ENCODE measurements around the gene CUL4A. TPM values are rescaled to one million over a fixed set of nuclear protein-coding genes. Genes with fewer than 3 reads are reported as not detected.

Gene CUL4A
- total and polyA plus RNA-seq, 4 donors: 19.7 to 69.8 (median 48.4) TPM

DNA sequence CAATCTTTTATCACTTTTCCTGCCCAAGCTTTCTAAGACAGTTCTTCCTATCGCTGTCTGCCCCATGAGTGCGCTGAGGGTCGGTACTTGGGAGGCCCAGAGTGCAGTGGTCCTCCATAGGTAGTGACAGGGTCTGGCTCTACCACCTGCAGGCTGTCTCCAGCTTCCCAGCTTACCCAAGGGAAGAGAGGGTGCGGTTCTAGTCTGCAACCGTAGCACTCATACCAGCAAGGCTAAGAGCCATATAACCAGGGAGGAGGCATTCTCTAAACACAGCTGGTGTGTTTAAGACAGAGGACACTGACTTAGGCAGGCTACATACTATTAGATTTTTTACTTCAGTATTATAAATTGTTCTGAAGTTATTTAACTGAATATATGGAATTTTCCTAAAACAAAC is 42.7 kb upstream of the CUL4A start:
- no peaks in the 10 kb centered on the region for H3K27me3 ChIP-seq (ENCODE audit: control insufficient read depth in 1 of 2, insufficient read depth in 2 of 2, low read length in 1 of 2)
- WGBS, 2 donors: 90% methylated on average over 5 of the region's 5 CpGs
- ATAC-seq (ENCODE audit: low FRiP score): no peak
- no peaks in the 10 kb centered on the region for H3K4me1 ChIP-seq (ENCODE audit: control insufficient read depth in 1 of 2, insufficient read depth in 2 of 2, low read length in 2 of 2)
- no peak overlapping the region for H3K4me3 ChIP-seq (ENCODE audit: low read length in 2 of 2)
- H3K36me3 ChIP-seq (ENCODE audit: control insufficient read depth in 1 of 2, insufficient read depth in 2 of 2, low read length in 1 of 2): peaks cover 0 to 2% of the 10 kb centered on the region in 2 donors
- intact Hi-C loops (cut with DNase I): no loop called here
- no peak overlapping the region for H3K27ac ChIP-seq (ENCODE audit: low read depth in 1 of 2, low read length in 2 of 2)
- H3K9me3 ChIP-seq (ENCODE audit: control insufficient read depth, low read length): no peaks in the 10 kb centered on the region
- no peak for DNase-seq

DNA sequence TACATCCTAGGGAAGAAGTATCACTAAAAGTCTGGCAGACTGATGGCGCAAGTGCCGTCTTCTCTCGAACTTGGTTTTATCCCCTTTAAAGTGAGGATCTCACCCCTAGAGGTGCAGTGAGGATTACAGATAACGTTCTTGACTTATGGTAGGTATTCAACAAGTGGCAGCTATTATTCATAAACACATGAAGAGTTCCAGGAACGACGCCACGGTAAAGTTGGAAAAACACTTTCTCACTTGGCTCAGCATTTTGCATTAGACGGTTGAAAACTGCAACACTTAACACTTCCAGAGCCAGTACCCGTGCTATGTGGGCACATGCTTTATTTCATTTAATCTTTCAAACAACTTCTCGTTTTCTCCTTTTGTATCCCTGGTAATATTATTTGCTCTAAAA is 42.3 kb upstream of the CUL4A start:
- no peak for ATAC-seq (ENCODE audit: low FRiP score)
- intact Hi-C loops (cut with DNase I): no loop called here

DNA sequence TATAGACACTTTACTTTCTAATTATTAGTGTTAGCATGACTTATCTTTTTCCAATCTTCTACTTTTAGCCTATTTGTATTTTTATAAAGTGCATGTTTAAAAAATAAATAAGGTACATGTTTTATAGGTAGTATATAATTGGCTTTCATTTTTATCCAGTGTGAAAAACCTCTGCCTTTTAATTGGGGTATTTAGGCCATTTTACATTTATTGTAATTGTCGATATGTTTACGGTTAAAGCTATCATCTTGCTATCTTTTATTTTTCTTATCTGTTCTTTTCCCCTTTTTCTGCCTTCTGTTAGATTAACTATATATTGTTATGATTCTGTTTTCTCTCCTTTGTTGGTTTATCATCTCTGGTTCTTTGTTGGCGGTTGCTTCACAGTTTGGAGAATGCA is 41.8 kb upstream of the CUL4A start:
- Histone ChIP-seq H3K36me3 (ENCODE audit: control insufficient read depth in 1 of 2, insufficient read depth in 2 of 2, low read length in 1 of 2) (peaks cover 0 to 3% of the 10 kb centered on the region in 2 donors), H3K4me1 (ENCODE audit: control insufficient read depth in 1 of 2, insufficient read depth in 2 of 2, low read length in 2 of 2) (no peaks in the 10 kb centered on the region), H3K9me3 (ENCODE audit: control insufficient read depth, low read length) (no peaks in the 10 kb centered on the region), H3K27ac (ENCODE audit: low read depth in 1 of 2, low read length in 2 of 2) (no peak overlapping the region), H3K4me3 (ENCODE audit: low read length in 2 of 2) (no peak overlapping the region), H3K27me3 (ENCODE audit: control insufficient read depth in 1 of 2, insufficient read depth in 2 of 2, low read length in 1 of 2) (no peaks in the 10 kb centered on the region)
- intact Hi-C loops (cut with DNase I): no loop called here
- ATAC-seq (ENCODE audit: low FRiP score) (no peak), DNase-seq (no peak)
- 99% methylated on average over 3 of the region's 3 CpGs for WGBS, 2 donors

More for the DNA sequence above, 42.3 kb upstream of the CUL4A start:
- DNase-seq: no peak
- Histone ChIP-seq H3K4me3 (ENCODE audit: low read length in 2 of 2) (no peak overlapping the region), H3K9me3 (ENCODE audit: control insufficient read depth, low read length) (no peaks in the 10 kb centered on the region), H3K36me3 (ENCODE audit: control insufficient read depth in 1 of 2, insufficient read depth in 2 of 2, low read length in 1 of 2) (peaks cover 0 to 3% of the 10 kb centered on the region in 2 donors), H3K27me3 (ENCODE audit: control insufficient read depth in 1 of 2, insufficient read depth in 2 of 2, low read length in 1 of 2) (no peaks in the 10 kb centered on the region), H3K4me1 (ENCODE audit: control insufficient read depth in 1 of 2, insufficient read depth in 2 of 2, low read length in 2 of 2) (no peaks in the 10 kb centered on the region), H3K27ac (ENCODE audit: low read depth in 1 of 2, low read length in 2 of 2) (no peak overlapping the region)
- 70 to 82% methylated on average over 10 of the region's 10 CpGs for WGBS, 2 donors

DNA sequence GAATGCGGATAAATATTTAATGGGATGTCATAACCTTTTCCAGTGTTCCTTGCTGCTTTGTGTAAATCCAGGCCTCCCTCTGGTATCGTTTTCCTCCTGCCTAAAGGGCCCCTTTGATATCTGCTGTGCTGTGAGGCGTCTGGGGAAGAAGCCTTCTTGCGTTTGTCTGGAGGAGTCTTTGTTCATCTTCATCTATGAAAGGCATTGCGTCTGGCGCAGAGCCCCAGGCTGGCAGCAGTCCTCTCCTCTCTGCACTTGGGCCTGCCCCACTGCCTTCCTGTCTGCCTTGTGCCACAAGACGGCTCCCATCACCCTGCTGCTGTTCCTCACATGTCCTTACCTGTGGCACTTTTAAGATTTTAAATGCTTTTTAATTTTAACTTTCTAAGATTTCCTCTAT is 41.2 kb upstream of the CUL4A start:
- 88 to 94% methylated on average over 7 of the region's 7 CpGs for WGBS, 2 donors
- H3K9me3 ChIP-seq (ENCODE audit: control insufficient read depth, low read length): no peaks in the 10 kb centered on the region
- H3K27me3 ChIP-seq (ENCODE audit: control insufficient read depth in 1 of 2, insufficient read depth in 2 of 2, low read length in 1 of 2): no peaks in the 10 kb centered on the region
- H3K27ac ChIP-seq (ENCODE audit: low read depth in 1 of 2, low read length in 2 of 2): no peak overlapping the region
- no peak for DNase-seq
- peaks cover 0 to 3% of the 10 kb centered on the region in 2 donors for H3K36me3 ChIP-seq (ENCODE audit: control insufficient read depth in 1 of 2, insufficient read depth in 2 of 2, low read length in 1 of 2)
- intact Hi-C loops (cut with DNase I): no loop called here
- no peak overlapping the region for H3K4me3 ChIP-seq (ENCODE audit: low read length in 2 of 2)
- ATAC-seq (ENCODE audit: low FRiP score): no peak
- no peaks in the 10 kb centered on the region for H3K4me1 ChIP-seq (ENCODE audit: control insufficient read depth in 1 of 2, insufficient read depth in 2 of 2, low read length in 2 of 2)

DNA sequence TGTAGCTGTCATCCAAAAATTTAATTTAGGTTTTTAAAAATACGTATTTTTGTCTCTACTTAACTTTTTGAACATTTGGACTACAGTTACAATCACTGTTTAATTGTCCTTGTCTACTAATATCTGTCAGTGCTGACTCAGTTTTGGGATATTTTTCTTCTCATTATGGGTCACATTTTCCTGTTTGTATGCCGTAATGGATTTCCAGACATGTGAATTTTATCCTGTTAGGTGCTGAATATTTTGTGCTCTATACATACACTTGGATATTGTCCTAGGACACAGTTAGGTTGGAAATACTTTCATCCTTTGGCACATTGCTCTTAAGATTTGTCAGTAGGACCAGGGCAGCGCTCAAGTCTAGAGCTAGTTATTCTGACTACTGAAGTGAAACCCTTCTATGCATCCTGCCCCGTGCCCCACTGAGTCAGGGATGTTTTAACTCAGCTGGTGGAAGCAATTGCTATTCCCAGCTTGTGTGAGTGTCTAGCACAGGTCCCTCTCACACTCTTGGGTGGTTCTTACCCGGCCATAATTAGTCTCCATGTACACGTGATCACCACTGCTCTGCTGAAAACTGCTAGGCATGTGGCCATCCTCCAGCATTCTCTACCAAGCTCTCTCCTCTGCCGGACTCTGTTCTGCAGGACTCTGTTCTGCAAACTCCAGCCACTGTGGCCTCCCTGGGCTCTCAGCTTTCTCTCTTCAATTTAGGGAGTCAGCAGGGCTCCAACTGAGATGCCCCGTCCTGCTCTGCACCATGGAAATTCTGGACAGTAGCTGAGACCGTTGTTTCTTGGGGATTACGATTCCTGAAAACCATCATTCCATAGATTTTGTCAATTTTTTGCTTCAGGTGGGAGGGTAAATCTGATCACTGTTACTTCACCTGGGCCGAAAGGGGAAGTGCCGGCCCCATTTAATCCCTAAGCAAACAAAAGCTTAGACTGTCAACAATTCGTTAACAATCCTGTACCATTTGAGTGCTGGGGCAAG is 39.8 kb upstream of the CUL4A start:
- no peak overlapping the region for H3K4me3 ChIP-seq (ENCODE audit: low read length in 2 of 2)
- 92 to 93% methylated on average over 13 of the region's 13 CpGs for WGBS, 2 donors
- H3K27me3 ChIP-seq (ENCODE audit: control insufficient read depth in 1 of 2, insufficient read depth in 2 of 2, low read length in 1 of 2): no peaks in the 10 kb centered on the region
- intact Hi-C loops (cut with DNase I): no loop called here
- H3K27ac ChIP-seq (ENCODE audit: low read depth in 1 of 2, low read length in 2 of 2): no peak overlapping the region
- no peak for DNase-seq
- ATAC-seq (ENCODE audit: low FRiP score): no peak
- H3K4me1 ChIP-seq (ENCODE audit: control insufficient read depth in 1 of 2, insufficient read depth in 2 of 2, low read length in 2 of 2): no peaks in the 10 kb centered on the region
- H3K9me3 ChIP-seq (ENCODE audit: control insufficient read depth, low read length): no peaks in the 10 kb centered on the region
- H3K36me3 ChIP-seq (ENCODE audit: control insufficient read depth in 1 of 2, insufficient read depth in 2 of 2, low read length in 1 of 2): peaks cover 0 to 3% of the 10 kb centered on the region in 2 donors

DNA sequence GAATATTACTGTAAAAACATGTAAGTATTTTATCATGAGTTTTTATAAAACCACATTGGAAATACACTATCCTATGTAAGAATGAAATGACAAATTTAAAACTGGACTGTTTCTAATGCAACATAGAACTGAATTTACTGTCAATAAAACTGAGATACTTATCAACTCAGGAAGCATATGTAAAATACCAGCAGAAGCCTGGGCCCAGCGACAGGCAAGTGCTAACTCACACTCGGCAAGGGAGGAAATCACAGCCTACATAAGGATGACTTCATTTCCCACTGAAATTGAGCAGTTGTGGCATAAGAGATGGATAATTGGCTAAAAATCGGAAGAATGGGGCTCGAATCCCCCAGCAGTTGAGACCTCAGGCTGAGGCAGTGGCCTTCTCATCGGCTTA is 38.9 kb upstream of the CUL4A start:
- Histone ChIP-seq H3K36me3 (ENCODE audit: control insufficient read depth in 1 of 2, insufficient read depth in 2 of 2, low read length in 1 of 2) (peaks cover 0 to 3% of the 10 kb centered on the region in 2 donors), H3K9me3 (ENCODE audit: control insufficient read depth, low read length) (no peaks in the 10 kb centered on the region), H3K4me3 (ENCODE audit: low read length in 2 of 2) (no peak overlapping the region), H3K27me3 (ENCODE audit: control insufficient read depth in 1 of 2, insufficient read depth in 2 of 2, low read length in 1 of 2) (no peaks in the 10 kb centered on the region), H3K4me1 (ENCODE audit: control insufficient read depth in 1 of 2, insufficient read depth in 2 of 2, low read length in 2 of 2) (no peaks in the 10 kb centered on the region), H3K27ac (ENCODE audit: low read depth in 1 of 2, low read length in 2 of 2) (no peak overlapping the region)
- ATAC-seq (ENCODE audit: low FRiP score) (no peak), DNase-seq (no peak)
- WGBS, 2 donors: 81 to 90% methylated on average over 5 of the region's 5 CpGs
- intact Hi-C loops (cut with DNase I): no loop called here

DNA sequence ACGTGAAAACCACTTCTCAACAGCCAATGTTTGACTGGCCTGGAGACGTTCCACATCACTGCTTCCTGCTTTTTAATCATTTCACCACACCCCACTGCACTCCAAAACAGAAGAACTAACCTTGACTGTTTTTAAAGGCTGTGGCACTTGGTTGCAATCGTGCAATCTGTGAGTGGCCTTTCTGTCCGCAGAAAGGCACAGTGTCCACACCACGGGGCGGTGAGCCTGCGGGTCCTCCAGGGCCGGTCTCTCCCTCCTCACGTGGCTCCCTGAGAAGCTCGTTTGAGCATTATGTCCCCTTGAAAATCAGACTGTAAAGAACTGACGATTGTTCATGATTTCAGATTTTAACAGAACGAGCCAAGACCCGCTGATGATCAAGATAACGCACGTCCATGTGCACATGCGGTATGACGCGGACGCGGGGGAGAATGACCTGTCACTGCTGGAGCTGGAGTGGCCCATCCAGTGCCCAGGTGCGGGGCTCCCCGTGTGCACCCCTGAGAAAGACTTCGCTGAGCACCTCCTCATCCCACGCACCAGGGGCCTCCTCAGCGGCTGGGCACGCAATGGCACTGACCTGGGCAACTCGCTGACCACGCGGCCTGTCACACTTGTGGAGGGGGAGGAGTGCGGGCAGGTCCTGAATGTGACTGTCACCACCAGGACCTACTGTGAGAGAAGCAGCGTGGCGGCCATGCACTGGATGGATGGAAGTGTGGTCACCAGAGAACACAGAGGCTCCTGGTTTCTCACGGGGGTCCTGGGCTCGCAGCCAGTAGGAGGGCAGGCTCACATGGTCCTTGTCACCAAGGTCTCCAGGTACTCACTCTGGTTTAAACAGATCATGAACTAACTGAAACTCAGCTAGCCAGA is 37.9 kb upstream of the CUL4A start:
- intact Hi-C loops (cut with DNase I): no loop called here
- Histone ChIP-seq H3K36me3 (ENCODE audit: control insufficient read depth in 1 of 2, insufficient read depth in 2 of 2, low read length in 1 of 2) (peaks cover 0 to 3% of the 10 kb centered on the region in 2 donors), H3K4me1 (ENCODE audit: control insufficient read depth in 1 of 2, insufficient read depth in 2 of 2, low read length in 2 of 2) (no peaks in the 10 kb centered on the region), H3K4me3 (ENCODE audit: low read length in 2 of 2) (no peak overlapping the region), H3K9me3 (ENCODE audit: control insufficient read depth, low read length) (no peaks in the 10 kb centered on the region), H3K27me3 (ENCODE audit: control insufficient read depth in 1 of 2, insufficient read depth in 2 of 2, low read length in 1 of 2) (no peaks in the 10 kb centered on the region), H3K27ac (ENCODE audit: low read depth in 1 of 2, low read length in 2 of 2) (no peak overlapping the region)
- ATAC-seq (ENCODE audit: low FRiP score): no peak
- WGBS, 2 donors: 93% methylated on average over 34 of the region's 34 CpGs
- no peak for DNase-seq

DNA sequence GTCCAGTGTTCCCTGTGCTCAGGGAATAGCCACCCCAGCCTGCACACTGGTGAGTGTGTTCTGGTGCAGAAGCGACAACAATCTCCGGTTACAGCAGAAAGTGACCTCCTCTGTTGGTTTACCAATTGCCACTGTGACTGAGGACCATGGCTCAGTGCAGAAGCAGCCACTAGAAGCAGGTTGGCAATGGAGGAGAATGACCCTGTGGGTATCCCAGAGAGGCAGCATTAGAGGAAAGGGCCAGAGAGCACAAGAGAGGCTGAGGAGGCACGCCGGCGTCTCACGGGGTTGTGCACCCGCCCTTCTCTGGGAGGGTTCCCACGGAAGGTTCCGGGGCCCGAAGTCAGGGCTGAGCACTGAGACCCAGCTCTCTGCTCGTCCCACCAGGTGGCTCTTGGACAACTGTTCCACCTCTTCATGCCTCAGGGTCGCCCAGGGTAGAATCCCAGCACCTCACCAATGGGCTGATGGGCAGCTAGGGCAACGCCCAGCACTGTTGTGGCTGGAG is 36.9 kb upstream of the CUL4A start:
- Histone ChIP-seq H3K9me3 (ENCODE audit: control insufficient read depth, low read length) (no peaks in the 10 kb centered on the region), H3K36me3 (ENCODE audit: control insufficient read depth in 1 of 2, insufficient read depth in 2 of 2, low read length in 1 of 2) (peaks cover 0 to 4% of the 10 kb centered on the region in 2 donors), H3K27ac (ENCODE audit: low read depth in 1 of 2, low read length in 2 of 2) (no peak overlapping the region), H3K4me1 (ENCODE audit: control insufficient read depth in 1 of 2, insufficient read depth in 2 of 2, low read length in 2 of 2) (no peaks in the 10 kb centered on the region), H3K4me3 (ENCODE audit: low read length in 2 of 2) (no peak overlapping the region), H3K27me3 (ENCODE audit: control insufficient read depth in 1 of 2, insufficient read depth in 2 of 2, low read length in 1 of 2) (no peaks in the 10 kb centered on the region)
- DNase-seq: no peak
- intact Hi-C loops (cut with DNase I): no loop called here
- ATAC-seq (ENCODE audit: low FRiP score): no peak
- WGBS, 2 donors: 92 to 93% methylated on average over 13 of the region's 13 CpGs
